Measurements from ENCODE around the gene E2F7.

DNA sequence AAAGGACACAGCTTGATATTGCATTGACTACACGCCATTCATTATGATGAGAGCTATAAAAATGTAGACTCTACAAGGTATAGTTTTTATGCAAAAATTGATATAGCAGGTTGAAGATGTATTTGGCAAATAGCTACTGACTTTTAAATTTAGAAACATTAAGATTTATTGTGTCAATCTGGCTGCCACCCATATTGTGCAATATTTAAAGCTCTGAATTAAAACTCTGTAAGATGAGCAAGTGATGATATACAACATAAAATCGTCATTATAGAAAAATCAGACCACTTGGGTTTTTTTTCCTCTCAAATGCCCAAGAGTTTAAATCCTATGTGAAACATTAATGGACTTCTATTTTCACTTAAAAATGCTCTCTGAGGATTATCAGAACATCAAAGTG lies 36.8 kb upstream of the E2F7 start:
- TF ChIP-seq, protein P1, sequence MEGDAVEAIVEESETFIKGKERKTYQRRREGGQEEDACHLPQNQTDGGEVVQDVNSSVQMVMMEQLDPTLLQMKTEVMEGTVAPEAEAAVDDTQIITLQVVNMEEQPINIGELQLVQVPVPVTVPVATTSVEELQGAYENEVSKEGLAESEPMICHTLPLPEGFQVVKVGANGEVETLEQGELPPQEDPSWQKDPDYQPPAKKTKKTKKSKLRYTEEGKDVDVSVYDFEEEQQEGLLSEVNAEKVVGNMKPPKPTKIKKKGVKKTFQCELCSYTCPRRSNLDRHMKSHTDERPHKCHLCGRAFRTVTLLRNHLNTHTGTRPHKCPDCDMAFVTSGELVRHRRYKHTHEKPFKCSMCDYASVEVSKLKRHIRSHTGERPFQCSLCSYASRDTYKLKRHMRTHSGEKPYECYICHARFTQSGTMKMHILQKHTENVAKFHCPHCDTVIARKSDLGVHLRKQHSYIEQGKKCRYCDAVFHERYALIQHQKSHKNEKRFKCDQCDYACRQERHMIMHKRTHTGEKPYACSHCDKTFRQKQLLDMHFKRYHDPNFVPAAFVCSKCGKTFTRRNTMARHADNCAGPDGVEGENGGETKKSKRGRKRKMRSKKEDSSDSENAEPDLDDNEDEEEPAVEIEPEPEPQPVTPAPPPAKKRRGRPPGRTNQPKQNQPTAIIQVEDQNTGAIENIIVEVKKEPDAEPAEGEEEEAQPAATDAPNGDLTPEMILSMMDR (IDR thresholded peaks at IDR 0.05 in 2 of 3, conservative IDR thresholded peaks at IDR 0.05 in 1 of 3; ENCODE audit: borderline replicate concordance in 1 of 3, insufficient read depth in 1 of 3, low read depth in 2 of 3, low read length in 2 of 3): no peak
- no peak for TF ChIP-seq POLR2A (IDR thresholded peaks at IDR 0.05; ENCODE audit: borderline replicate concordance, extremely low read depth, insufficient read depth, insufficient read length)
- TF ChIP-seq, protein P2, sequence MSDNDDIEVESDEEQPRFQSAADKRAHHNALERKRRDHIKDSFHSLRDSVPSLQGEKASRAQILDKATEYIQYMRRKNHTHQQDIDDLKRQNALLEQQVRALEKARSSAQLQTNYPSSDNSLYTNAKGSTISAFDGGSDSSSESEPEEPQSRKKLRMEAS (IDR thresholded peaks at IDR 0.05): no peak
- TF ChIP-seq SP1 (IDR thresholded peaks at IDR 0.05; ENCODE audit: low read depth): no peak
